Measurements from ENCODE around the gene ZGRF1. TPM values are rescaled to one million over a fixed set of nuclear protein-coding genes. Genes with fewer than 3 reads are reported as not detected.

The ZGRF1 gene
- total RNA-seq, 1 donor from 2014 or later = 128 TPM

- Histone ChIP-seq H3K4me3 (no peak overlapping the region), H3K36me3 (peaks cover 8% of the 10 kb centered on the region), H3K9me3 (ENCODE audit: low read depth) (no peaks in the 10 kb centered on the region), H4K20me1 (ENCODE audit: low read depth) (no peaks in the 10 kb centered on the region), H3K27ac (no peak overlapping the region), H3F3A (ENCODE audit: low read depth) (no peaks in the 10 kb centered on the region), H3K9ac (no peak overlapping the region), H3K79me2 (ENCODE audit: low read depth) (no peaks in the 10 kb centered on the region), H3K4me1 (no peaks in the 10 kb centered on the region), H3K27me3 (no peaks in the 10 kb centered on the region), H3K4me2 (no peak overlapping the region), H2AFZ (replicated peaks) (no peak overlapping the region)
- no peaks in the 10 kb centered on the region for H3K27me3 Mint-ChIP-seq (ENCODE audit: insufficient read depth, low read depth)
- peaks cover 8% of the 10 kb centered on the region for H3K9me3 Mint-ChIP-seq
- peaks cover 11% of the 10 kb centered on the region for H3K36me3 Mint-ChIP-seq
- no peaks in the 10 kb centered on the region for H3K4me1 Mint-ChIP-seq
- TF ChIP-seq EZH2phosphoT487 (IDR thresholded peaks at IDR 0.05) (no peak), EZH2 (IDR thresholded peaks at IDR 0.05) (no peak), CTCF (IDR thresholded peaks at IDR 0.05) (no peak)
- DNase-seq (ENCODE audit: low spot score) = no peak
- H3K4me3 Mint-ChIP-seq = no peak overlapping the region
- H3K27ac Mint-ChIP-seq = no peak overlapping the region
Measured at GRCh38 chr4:112567536-112567935, 69.2 kb downstream of the ZGRF1 start.

- H4K20me1 ChIP-seq (ENCODE audit: low read depth) = no peaks in the 10 kb centered on the region
- H3K9ac ChIP-seq = no peak overlapping the region
- H3K4me1 ChIP-seq = no peaks in the 10 kb centered on the region
- Mint-ChIP-seq H3K36me3 (peaks cover 14% of the 10 kb centered on the region), H3K27ac (no peak overlapping the region), H3K27me3 (ENCODE audit: insufficient read depth, low read depth) (no peaks in the 10 kb centered on the region), H3K4me3 (no peak overlapping the region), H3K4me1 (no peaks in the 10 kb centered on the region), H3K9me3 (peaks cover 8% of the 10 kb centered on the region)
- no peak overlapping the region for H3K4me3 ChIP-seq
- H3K36me3 ChIP-seq = peaks cover 19% of the 10 kb centered on the region
- H3K27ac ChIP-seq = no peak overlapping the region
- no peak overlapping the region for H3K4me2 ChIP-seq
- H3F3A ChIP-seq (ENCODE audit: low read depth) = no peaks in the 10 kb centered on the region
- DNase-seq (ENCODE audit: low spot score) = no peak
- no peak overlapping the region for H2AFZ ChIP-seq (replicated peaks)
- H3K9me3 ChIP-seq (ENCODE audit: low read depth) = no peaks in the 10 kb centered on the region
- H3K27me3 ChIP-seq = no peaks in the 10 kb centered on the region
- no peaks in the 10 kb centered on the region for H3K79me2 ChIP-seq (ENCODE audit: low read depth)
- TF ChIP-seq EZH2 (IDR thresholded peaks at IDR 0.05) = no peak
- peak; percentile 17 for TF ChIP-seq CTCF (IDR thresholded peaks at IDR 0.05)
Measured at GRCh38 chr4:112564706-112565270, 71.9 kb downstream of the ZGRF1 start.

GRCh38 chr4:112563431-112564200 is 73.1 kb downstream of the ZGRF1 start:
- Mint-ChIP-seq H3K4me1 (no peaks in the 10 kb centered on the region), H3K36me3 (peaks cover 14% of the 10 kb centered on the region), H3K4me3 (no peak overlapping the region), H3K27me3 (ENCODE audit: insufficient read depth, low read depth) (no peaks in the 10 kb centered on the region), H3K9me3 (peaks cover 8% of the 10 kb centered on the region), H3K27ac (no peak overlapping the region)
- DNase-seq (ENCODE audit: low spot score) = no peak
- no peak overlapping the region for H3K4me2 ChIP-seq
- no peaks in the 10 kb centered on the region for H3F3A ChIP-seq (ENCODE audit: low read depth)
- no peaks in the 10 kb centered on the region for H4K20me1 ChIP-seq (ENCODE audit: low read depth)
- no peak overlapping the region for H3K4me3 ChIP-seq
- no peak overlapping the region for H3K27ac ChIP-seq
- no peaks in the 10 kb centered on the region for H3K79me2 ChIP-seq (ENCODE audit: low read depth)
- no peak for TF ChIP-seq EZH2phosphoT487 (IDR thresholded peaks at IDR 0.05)
- no peak for TF ChIP-seq CTCF (IDR thresholded peaks at IDR 0.05)
- no peak for TF ChIP-seq EZH2 (IDR thresholded peaks at IDR 0.05)
- peaks cover 19% of the 10 kb centered on the region for H3K36me3 ChIP-seq
- H3K9me3 ChIP-seq (ENCODE audit: low read depth) = no peaks in the 10 kb centered on the region
- no peaks in the 10 kb centered on the region for H3K4me1 ChIP-seq
- H2AFZ ChIP-seq (replicated peaks) = no peak overlapping the region
- H3K27me3 ChIP-seq = no peaks in the 10 kb centered on the region
- no peak overlapping the region for H3K9ac ChIP-seq
